Heart right ventricle (tissue), 16 donors: ENCODE results near the gene SIRT3. TPM values are rescaled to one million over a fixed set of nuclear protein-coding genes. Genes with fewer than 3 reads are reported as not detected.

ENCODE experiments used
- ATAC-seq, 8 donors: fragments of 200-7000 bp; cut with Tn5 transposase; one replicate each; pipeline ENCODE4 v1.9.1; 2020; ENCODE audit warnings: mild to moderate bottlenecking in 8 of 8, moderate library complexity in 8 of 8, moderate number of reproducible peaks in 1 of 8
- DNase-seq, 2 donors: peaks; one replicate each; pipeline ENCODE4 v3.0.0-alpha.2; 2020
- H3K27ac ChIP-seq, 10 donors: fragments of 200-600 bp; sonication (generic) in 2 of 10; one replicate each; pipeline versions ENCODE4 v1.5.0 to v1.8.0; 2020 to 2022; ENCODE audit warnings: mild to moderate bottlenecking in 3 of 10
- H3K27me3 ChIP-seq, 7 donors: fragments of 200-600 bp; one replicate each; pipeline ENCODE4 v1.8.0; 2021 to 2022; ENCODE audit warnings: mild to moderate bottlenecking in 2 of 7
- H3K36me3 ChIP-seq, 9 donors: fragments of 200-600 bp; sonication (generic) in 1 of 9; one replicate each; pipeline versions ENCODE4 v1.5.0 to v1.8.0; 2020 to 2022; ENCODE audit warnings: mild to moderate bottlenecking in 2 of 9
- H3K4me1 ChIP-seq, 9 donors: fragments of 200-600 bp; sonication (generic) in 1 of 9; one replicate each; pipeline versions ENCODE4 v1.5.0 to v1.8.0; 2020 to 2022; ENCODE audit warnings: mild to moderate bottlenecking in 4 of 9
- H3K4me3 ChIP-seq, 10 donors: fragments of 200-600 bp; sonication (generic) in 2 of 10; one replicate each; pipeline versions ENCODE4 v1.5.0 to v1.8.0; 2020 to 2022; ENCODE audit warnings: mild to moderate bottlenecking in 7 of 10, moderate library complexity in 2 of 10
- H3K9me3 ChIP-seq, 11 donors: fragments of 200-600 bp in 10 of 11; sonication (generic) in 2 of 11; one replicate each; pipeline versions ENCODE4 v1.5.0 to v1.8.0; 2013 to 2022; ENCODE audit warnings: mild to moderate bottlenecking in 2 of 11, control low read depth in 1 of 11, moderate library complexity in 1 of 11
- WGBS, 2 donors: extraction: QIAGEN DNeasy Blood & Tissue Kit; methylation state at CpG; one replicate each; pipeline ENCODE4 v1.1.7; 2013; ENCODE audit warnings: inconsistent platforms in 1 of 2; 5-methylcytosine and 5-hydroxymethylcytosine counted together
- intact Hi-C, 10 donors: fragments of 100-400 bp; cut with DNase I; formaldehyde crosslinking; loops; one replicate each; pipeline versions ENCODE4 v1.11.1 to v1.14.2; 2022
- polyA plus RNA-seq, 2 donors: library from polyadenylated mRNA; stranded (reverse); fragments of 200-250 nt; gene quantifications; one replicate each; pipeline ENCODE4 v1.2.3, GENCODE V29; 2013
- total RNA-seq, 10 donors: library from RNA; stranded (reverse); fragmentation: NEBNext Ultra II Directional in 3 of 10; extraction: Animal tissue kit (Norgen Biotek cat#: 25700) in 3 of 10; gene quantifications; one replicate each; pipeline versions ENCODE4 v1.2.1 to v1.2.4, GENCODE V29; 2021 to 2023
- TF ChIP-seq, protein P1 (sequence below), 9 donors: fragments of 200-600 bp; sonication (generic) in 2 of 9; IDR thresholded peaks; one replicate each; pipeline versions ENCODE4 v1.5.0 to v1.8.0; 2021 to 2022; ENCODE audit warnings: antibody characterized with exemption in 9 of 9, mild to moderate bottlenecking in 5 of 9, moderate library complexity in 1 of 9
- donor health status: Arrhythmogenic right ventricular cardiomyopathy.
- donor health status: ischemic (EF 13 %, LVEDD 7.1; RV severe dilation, severe dysfunction).
- donor health status: healthy with polysubstance abuse.
- donor health status: DM: no; HTN: yes; CAD: no.
- donor health status: DM: no; HTN: no; CAD: no.
- donor health status: ischemic (EF 25% LVEDD 6.9; RV normal size, moderate dysfunction).
- donor health status: ischemic (EF 25% LVEDD 5.7; RV mildly dilated, moderate dysfunction).
- donor health status: healthy.
- donor health status: DM: yes; HTN: yes; CAD: no.
- donor health status: Ischemic cardiomyopathy.
- donor health status: ischemic (EF 35%, LVEDD 5.7; RV mildly dilated, moderate dysfunction).
- donor health status: nonischemic (EF 11% LVEDD 7.7; RV severe dilation, severe dysfunction).
- donor health status: DM: yes; HTN: yes; CAD: no.
- donor health status: PGD.
- donor health status: ischemic (EF 29% LVEDD 5.4; RV normal size, mild dysfunction).
- donor health status: nonischemic (EF 23%, LVEDD 6.1; RV moderate dilation, normal function).

The SIRT3 gene
- total and polyA plus RNA-seq, 12 donors = 18.5 to 50.2 (median 34.9) TPM

DNA sequence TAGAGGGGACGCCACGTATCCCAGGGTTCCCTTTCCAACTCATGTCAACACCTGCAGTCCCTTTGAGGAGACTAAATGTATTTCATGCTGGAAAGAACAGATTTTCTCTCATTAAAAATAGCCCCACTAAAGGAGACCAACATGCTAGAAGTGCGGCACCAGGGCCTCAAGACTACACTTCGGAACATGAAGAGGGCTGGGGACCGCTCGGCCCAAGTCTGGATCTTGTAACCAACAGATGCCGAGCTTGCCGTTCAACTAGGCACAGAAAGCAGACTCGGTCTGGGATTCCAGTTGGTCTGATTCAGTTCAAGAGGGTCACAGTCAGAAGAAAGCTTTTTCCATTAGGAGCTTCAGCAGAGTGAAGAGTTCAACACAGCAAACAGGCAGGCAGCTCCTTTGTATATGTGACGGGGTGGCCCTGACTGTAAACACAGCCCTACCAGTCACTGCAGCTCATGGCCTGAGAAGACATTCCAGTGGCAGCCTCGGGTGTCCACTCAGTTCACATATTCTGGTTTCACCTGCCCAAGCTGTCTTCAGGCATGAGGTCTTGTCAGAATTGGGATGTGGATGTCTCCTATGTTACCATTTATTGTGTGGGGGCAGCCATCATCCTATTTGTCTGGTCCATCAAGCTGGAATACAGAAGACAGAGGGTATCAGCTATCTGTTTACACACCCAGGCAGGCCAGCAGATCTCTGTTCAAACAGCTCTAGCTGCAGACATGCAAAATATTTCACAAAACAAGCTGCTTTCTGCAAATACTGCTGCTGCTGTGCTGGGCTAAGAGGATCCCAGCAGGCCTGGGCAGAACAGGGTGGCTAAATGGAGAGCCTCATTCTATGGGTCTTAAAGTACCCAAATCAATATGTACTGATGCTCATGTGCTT lies 19.8 kb downstream of the SIRT3 start:
- Histone ChIP-seq H3K4me3 (no peak overlapping the region), H3K4me1 (peaks cover 0 to 14% (median 0%) of the 10 kb centered on the region in 9 donors), H3K27ac (peak overlapping the region in 1 of 10 donors; percentile 15), H3K27me3 (no peaks in the 10 kb centered on the region), H3K36me3 (peaks cover 0 to 82% (median 49%) of the 10 kb centered on the region in 9 donors), H3K9me3 (no peaks in the 10 kb centered on the region)
- TF ChIP-seq, protein P1, sequence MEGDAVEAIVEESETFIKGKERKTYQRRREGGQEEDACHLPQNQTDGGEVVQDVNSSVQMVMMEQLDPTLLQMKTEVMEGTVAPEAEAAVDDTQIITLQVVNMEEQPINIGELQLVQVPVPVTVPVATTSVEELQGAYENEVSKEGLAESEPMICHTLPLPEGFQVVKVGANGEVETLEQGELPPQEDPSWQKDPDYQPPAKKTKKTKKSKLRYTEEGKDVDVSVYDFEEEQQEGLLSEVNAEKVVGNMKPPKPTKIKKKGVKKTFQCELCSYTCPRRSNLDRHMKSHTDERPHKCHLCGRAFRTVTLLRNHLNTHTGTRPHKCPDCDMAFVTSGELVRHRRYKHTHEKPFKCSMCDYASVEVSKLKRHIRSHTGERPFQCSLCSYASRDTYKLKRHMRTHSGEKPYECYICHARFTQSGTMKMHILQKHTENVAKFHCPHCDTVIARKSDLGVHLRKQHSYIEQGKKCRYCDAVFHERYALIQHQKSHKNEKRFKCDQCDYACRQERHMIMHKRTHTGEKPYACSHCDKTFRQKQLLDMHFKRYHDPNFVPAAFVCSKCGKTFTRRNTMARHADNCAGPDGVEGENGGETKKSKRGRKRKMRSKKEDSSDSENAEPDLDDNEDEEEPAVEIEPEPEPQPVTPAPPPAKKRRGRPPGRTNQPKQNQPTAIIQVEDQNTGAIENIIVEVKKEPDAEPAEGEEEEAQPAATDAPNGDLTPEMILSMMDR (IDR thresholded peaks at IDR 0.05) = no peak
- 88 to 92% methylated on average over 11 of the region's 11 CpGs for WGBS, 2 donors
- ATAC-seq = no peak
- DNase-seq = no peak
- intact Hi-C loops = loop anchor here in 1 of 10 donors (10.0 kb wide), 1 partner anchor 288 kb away; the partner anchor contains the start of gene RNH1

DNA sequence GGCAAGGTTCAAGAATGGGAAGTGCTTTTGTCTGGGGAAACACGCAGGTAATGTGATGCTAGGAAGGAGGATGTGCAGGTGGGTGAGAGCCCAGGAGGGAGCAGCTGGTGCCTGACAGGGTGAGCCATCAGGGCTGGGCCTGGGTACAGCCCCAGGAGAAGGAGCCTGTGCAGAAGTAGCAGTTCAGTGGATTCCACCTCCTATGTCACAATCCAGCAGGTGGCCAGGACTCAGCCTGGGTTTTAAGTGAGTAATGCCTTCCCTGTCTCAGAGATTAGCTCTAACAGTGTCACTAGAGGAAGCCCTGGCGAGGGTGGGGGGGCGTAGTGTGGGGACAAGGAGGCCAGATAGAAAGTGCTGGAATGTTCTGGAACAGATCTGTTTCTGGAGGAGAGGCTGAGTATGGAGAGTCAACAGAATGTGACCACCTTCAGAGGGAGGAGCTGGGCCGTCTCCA lies 20.5 kb downstream of the SIRT3 start:
- intact Hi-C loops = loop anchor here in 1 of 10 donors (10.0 kb wide), 1 partner anchor 289 kb away; the partner anchor contains the start of gene RNH1
- no peaks in the 10 kb centered on the region for H3K9me3 ChIP-seq
- WGBS, 2 donors = 81 to 83% methylated on average over 4 of the region's 4 CpGs
- no peak for ATAC-seq
- no peak overlapping the region for H3K4me3 ChIP-seq
- H3K36me3 ChIP-seq = peaks cover 0 to 84% (median 55%) of the 10 kb centered on the region in 9 donors
- no peaks in the 10 kb centered on the region for H3K27me3 ChIP-seq
- no peak for DNase-seq
- TF ChIP-seq, protein P1 (IDR thresholded peaks at IDR 0.05) = no peak
- H3K4me1 ChIP-seq = peaks cover 0 to 15% (median 7%) of the 10 kb centered on the region in 9 donors
- H3K27ac ChIP-seq = no peak overlapping the region

DNA sequence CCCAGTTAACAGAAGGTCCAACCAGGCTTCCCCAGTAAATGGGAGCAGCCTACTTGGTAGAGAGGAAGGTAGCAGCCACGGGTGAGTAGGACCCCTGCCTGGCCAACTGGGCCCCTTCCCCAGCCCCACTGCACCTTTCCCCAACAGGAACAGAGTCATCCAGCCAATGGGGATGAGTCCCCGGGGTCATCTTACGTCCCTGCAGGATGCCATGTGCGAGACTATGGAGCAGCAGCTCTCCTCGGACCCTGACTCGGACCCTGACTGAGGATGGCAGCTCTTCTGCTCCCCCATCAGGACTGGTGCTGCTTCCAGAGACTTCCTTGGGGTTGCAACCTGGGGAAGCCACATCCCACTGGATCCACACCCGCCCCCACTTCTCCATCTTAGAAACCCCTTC lies 22.1 kb downstream of the SIRT3 start:
- ATAC-seq (no peak), DNase-seq (no peak)
- peaks cover 8 to 30% (median 22%) of the 10 kb centered on the region in 9 donors for H3K4me1 ChIP-seq
- H3K9me3 ChIP-seq = no peaks in the 10 kb centered on the region
- H3K27me3 ChIP-seq = no peaks in the 10 kb centered on the region
- H3K36me3 ChIP-seq = peaks cover 0 to 96% (median 59%) of the 10 kb centered on the region in 9 donors
- intact Hi-C loops = loop anchor here in 1 of 10 donors (10.0 kb wide), 1 partner anchor 291 kb away; the partner anchor contains the start of gene RNH1
- no peak overlapping the region for H3K27ac ChIP-seq
- no peak overlapping the region for H3K4me3 ChIP-seq
- 83 to 91% methylated on average over 7 of the region's 7 CpGs for WGBS, 2 donors
- TF ChIP-seq, protein P1 (IDR thresholded peaks at IDR 0.05) = no peak

DNA sequence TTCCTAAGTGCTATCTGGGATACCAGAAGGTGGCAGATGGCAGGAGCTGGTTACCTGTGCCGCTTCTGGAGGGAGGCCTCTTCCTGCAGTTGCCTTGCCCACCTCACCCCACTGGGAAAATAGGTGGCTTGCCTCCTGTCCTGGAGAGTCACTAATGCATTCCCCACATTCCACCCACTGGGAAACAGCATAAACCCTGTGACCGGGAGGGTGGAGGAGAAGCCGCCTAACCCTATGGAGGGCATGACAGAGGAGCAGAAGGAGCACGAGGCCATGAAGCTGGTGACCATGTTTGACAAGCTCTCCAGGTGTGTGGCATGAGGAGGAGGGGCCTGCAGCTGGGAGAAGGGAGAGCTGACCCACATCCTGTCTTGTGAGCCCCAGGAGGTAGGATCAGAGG lies 23.0 kb downstream of the SIRT3 start:
- Histone ChIP-seq H3K27ac (no peak overlapping the region), H3K9me3 (no peaks in the 10 kb centered on the region), H3K4me3 (no peak overlapping the region), H3K27me3 (no peaks in the 10 kb centered on the region), H3K4me1 (peaks cover 8 to 30% (median 23%) of the 10 kb centered on the region in 9 donors), H3K36me3 (peaks cover 0 to 86% (median 54%) of the 10 kb centered on the region in 9 donors)
- 81 to 87% methylated on average over 4 of the region's 4 CpGs for WGBS, 2 donors
- ATAC-seq (no peak), DNase-seq (no peak)
- intact Hi-C loops = loop anchor here in 1 of 10 donors (10.0 kb wide), 1 partner anchor 292 kb away; the partner anchor contains the start of gene RNH1
- TF ChIP-seq, protein P1 (IDR thresholded peaks at IDR 0.05) = no peak
